ENCODE results near the gene CIBAR2. TPM values are rescaled to one million over a fixed set of nuclear protein-coding genes. Genes with fewer than 3 reads are reported as not detected.

Gene CIBAR2
- total RNA-seq, 1 donor from 2014 or later, result not detected

DNA sequence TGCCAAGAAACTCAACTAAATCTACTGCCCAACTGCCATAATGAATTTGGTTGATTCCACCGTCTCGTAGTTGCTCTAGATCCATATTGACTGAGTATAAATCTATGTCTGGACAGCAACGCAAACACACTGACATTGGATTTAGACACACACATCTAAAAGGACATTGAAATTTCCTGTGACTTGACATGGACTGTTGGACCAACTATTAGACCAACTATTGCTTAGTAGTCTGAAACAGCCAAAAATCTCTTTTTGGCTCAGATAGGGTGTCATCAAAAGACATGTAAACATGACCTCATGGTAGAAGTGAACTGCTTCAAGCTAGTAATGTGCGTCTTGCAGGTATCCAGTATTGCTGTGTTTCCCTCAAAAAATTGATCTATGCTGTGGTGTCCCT is 53.4 kb downstream of the CIBAR2 start:
- FAIRE-seq, result no peak

DNA sequence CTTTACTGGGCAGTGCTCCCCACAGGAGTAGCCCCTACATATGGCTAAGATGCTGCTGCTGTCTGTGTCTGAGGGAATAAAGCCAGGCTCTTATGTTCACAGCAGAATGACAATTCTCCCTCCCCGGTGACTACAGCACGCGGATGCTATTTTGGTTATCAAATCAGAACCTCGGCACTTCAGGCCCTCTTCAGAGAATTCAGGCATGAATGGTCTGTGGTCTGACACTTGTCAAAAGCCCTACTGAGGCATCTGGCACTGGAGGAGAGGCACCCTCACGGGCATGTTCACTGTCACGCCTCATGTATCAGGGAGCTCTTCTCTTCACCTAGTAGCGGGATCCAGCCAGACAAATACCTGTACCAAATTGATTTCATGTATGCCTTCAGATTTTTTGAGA is 54.3 kb downstream of the CIBAR2 start:
- Histone ChIP-seq H3K27me3 (ENCODE audit: control insufficient read depth, insufficient read depth, low read length) (no peaks in the 10 kb centered on the region), H3K4me3 (ENCODE audit: low read depth, low read length) (no peak overlapping the region), H3K36me3 (ENCODE audit: control insufficient read depth, insufficient read depth, low read length) (no peaks in the 10 kb centered on the region)
- DNase-seq (ENCODE audit: low read depth), result no peak
- FAIRE-seq, result no peak
- TF ChIP-seq, protein P1, sequence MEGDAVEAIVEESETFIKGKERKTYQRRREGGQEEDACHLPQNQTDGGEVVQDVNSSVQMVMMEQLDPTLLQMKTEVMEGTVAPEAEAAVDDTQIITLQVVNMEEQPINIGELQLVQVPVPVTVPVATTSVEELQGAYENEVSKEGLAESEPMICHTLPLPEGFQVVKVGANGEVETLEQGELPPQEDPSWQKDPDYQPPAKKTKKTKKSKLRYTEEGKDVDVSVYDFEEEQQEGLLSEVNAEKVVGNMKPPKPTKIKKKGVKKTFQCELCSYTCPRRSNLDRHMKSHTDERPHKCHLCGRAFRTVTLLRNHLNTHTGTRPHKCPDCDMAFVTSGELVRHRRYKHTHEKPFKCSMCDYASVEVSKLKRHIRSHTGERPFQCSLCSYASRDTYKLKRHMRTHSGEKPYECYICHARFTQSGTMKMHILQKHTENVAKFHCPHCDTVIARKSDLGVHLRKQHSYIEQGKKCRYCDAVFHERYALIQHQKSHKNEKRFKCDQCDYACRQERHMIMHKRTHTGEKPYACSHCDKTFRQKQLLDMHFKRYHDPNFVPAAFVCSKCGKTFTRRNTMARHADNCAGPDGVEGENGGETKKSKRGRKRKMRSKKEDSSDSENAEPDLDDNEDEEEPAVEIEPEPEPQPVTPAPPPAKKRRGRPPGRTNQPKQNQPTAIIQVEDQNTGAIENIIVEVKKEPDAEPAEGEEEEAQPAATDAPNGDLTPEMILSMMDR (IDR thresholded peaks at IDR 0.05; ENCODE audit: insufficient read depth, low read length, severe bottlenecking), result no peak

More for the DNA sequence above, 53.4 kb downstream of the CIBAR2 start:
- Histone ChIP-seq H3K27me3 (ENCODE audit: control insufficient read depth, insufficient read depth, low read length) (no peaks in the 10 kb centered on the region), H3K4me3 (ENCODE audit: low read depth, low read length) (no peak overlapping the region), H3K36me3 (ENCODE audit: control insufficient read depth, insufficient read depth, low read length) (no peaks in the 10 kb centered on the region)
- TF ChIP-seq, protein P1 (IDR thresholded peaks at IDR 0.05; ENCODE audit: insufficient read depth, low read length, severe bottlenecking), result no peak
- DNase-seq (ENCODE audit: low read depth), result no peak

DNA sequence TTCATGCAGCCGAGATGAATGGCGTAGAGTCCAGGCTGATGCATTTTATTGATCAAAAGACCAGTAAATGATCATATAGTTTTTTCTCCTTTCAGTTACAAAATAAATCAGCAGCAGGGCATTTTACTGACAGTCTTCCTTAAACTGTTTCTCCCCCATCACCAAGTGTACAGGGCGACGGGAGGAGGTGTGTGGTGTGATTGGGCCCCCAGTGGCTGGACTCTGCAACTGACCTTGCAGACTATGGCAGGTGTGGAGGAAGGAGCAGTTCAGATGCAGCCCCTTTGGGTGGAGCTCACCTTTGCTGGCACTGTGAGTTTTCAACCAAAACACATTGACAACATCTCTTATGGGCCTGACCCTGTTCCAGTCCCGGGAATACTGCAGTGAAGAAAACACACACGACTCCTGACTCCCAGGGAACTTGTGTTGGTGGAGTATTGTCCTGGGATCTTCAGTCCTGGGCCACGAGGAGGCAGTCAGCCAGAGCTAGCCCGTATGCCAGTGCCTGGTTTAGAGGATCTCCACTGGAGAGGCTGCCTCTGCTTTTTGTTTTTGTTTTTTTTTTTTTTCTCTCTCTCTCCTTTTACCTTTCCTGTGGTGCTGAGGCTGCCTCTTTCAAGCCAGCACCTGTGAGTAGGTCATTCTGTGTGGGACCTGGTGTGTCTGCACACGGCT is 54.9 kb downstream of the CIBAR2 start:
- TF ChIP-seq, protein P1 (IDR thresholded peaks at IDR 0.05; ENCODE audit: insufficient read depth, low read length, severe bottlenecking), result peak; percentile 31
- no peaks in the 10 kb centered on the region for H3K36me3 ChIP-seq (ENCODE audit: control insufficient read depth, insufficient read depth, low read length)
- FAIRE-seq (no peak), DNase-seq (ENCODE audit: low read depth) (no peak)
- H3K4me3 ChIP-seq (ENCODE audit: low read depth, low read length), result no peak overlapping the region
- H3K27me3 ChIP-seq (ENCODE audit: control insufficient read depth, insufficient read depth, low read length), result no peaks in the 10 kb centered on the region

DNA sequence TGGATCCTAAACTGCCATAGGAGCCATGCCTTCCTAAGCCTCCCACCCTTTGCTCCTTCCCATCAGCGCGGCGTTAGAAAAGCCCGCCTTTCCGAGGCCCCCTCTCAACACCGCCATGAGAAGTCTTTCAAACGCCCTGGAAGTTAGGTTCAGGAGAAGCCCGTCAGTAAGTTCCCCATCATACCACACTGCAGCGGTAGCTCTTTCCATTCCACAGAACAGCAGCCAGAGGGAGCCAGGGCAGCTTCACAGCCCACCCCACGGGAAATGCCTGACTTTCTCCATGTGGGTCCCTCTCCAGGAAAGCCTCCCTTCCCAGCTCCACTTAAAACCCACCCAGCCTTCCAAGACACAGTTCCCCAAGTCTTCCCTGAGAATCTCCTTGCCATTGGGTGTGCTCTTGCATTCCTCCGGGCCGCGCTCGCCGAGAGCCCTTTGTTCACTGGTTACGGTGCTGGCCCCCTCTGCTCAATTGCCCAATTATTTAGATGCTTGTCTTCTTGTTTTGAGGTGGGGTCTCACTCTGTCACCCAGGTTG is 56.0 kb downstream of the CIBAR2 start:
- Histone ChIP-seq H3K27me3 (ENCODE audit: control insufficient read depth, insufficient read depth, low read length) (no peaks in the 10 kb centered on the region), H3K36me3 (ENCODE audit: control insufficient read depth, insufficient read depth, low read length) (no peaks in the 10 kb centered on the region), H3K4me3 (ENCODE audit: low read depth, low read length) (no peak overlapping the region)
- no peak for FAIRE-seq
- no peak for DNase-seq (ENCODE audit: low read depth)
- TF ChIP-seq, protein P1 (IDR thresholded peaks at IDR 0.05; ENCODE audit: insufficient read depth, low read length, severe bottlenecking), result peak; percentile 6

DNA sequence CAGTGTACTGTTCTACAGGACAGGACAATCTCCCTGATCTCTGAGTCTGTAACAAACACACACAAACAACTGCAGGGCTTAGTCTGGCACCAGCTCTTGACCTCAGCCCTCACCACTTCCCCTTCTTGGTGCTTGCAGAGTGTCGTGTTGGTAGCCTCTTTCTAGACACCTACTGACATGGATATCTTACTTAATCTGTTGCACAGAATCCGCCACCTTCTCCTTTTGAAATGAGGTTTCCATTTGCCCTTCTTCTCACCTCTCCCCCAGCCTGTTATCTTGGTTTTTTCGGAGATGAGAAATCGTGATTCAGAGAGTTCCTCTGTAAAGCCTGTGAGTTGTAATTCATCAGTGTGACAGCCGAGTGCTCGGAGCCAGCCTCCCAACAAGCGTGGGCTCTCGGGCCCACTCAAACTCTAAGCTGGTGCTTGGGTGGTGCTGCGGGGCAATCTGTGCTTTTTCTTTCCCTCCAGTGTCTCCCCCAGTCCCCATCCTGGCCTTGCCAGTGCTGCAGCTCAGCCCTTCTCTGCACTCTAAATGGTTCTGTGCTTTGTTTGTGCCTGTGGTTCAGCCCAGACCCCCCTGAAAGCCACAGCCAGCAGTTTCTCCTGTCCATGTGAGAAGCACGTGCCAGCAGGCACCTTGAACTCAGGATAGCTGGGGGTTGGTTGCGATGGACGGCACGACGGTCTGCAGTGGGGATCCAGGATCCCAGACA is 56.6 kb downstream of the CIBAR2 start:
- FAIRE-seq, result no peak
- TF ChIP-seq, protein P1 (IDR thresholded peaks at IDR 0.05; ENCODE audit: insufficient read depth, low read length, severe bottlenecking), result no peak
- no peaks in the 10 kb centered on the region for H3K27me3 ChIP-seq (ENCODE audit: control insufficient read depth, insufficient read depth, low read length)
- peak; percentile 17 for DNase-seq (ENCODE audit: low read depth)
- H3K4me3 ChIP-seq (ENCODE audit: low read depth, low read length), result no peak overlapping the region
- H3K36me3 ChIP-seq (ENCODE audit: control insufficient read depth, insufficient read depth, low read length), result no peaks in the 10 kb centered on the region

Data from bronchial epithelial cell (primary cell).